DOHH2 (cell line): Measurements from ENCODE around the gene SLC50A1.

Experiments used
- CTCF ChIP-seq: fragments of 200-600 bp; sonication (generic); IDR thresholded peaks from one replicate; pipeline ENCODE4 v1.5.1; 2014; ENCODE audit warnings: antibody characterized with exemption, mild to moderate bottlenecking, low read depth, low read length; ENCODE audit not compliant: poor library complexity, severe bottlenecking
- EZH2phosphoT487 ChIP-seq: fragments of 200-600 bp; sonication (generic); IDR thresholded peaks from 2 replicates; pipeline ENCODE4 v1.6.1; 2017; ENCODE audit warnings: borderline replicate concordance, mild to moderate bottlenecking, antibody characterized with exemption, low read length, moderate library complexity, mixed read lengths

- TF ChIP-seq CTCF (no peak), EZH2phosphoT487 (no peak)
These were observed 1.8 kb upstream of the SLC50A1 start for GRCh38 chr1:155133799-155134281.
